WTC11 (cell line): ENCODE results near the gene PDE11A. TPM values are rescaled to one million over a fixed set of nuclear protein-coding genes. Genes with fewer than 3 reads are reported as not detected.

Source experiments
- ATAC-seq: fragments of 200-7000 bp; cut with Tn5 transposase; 2 replicates; pipeline ENCODE4 v1.10.0; 2021; ENCODE audit warnings: mild to moderate bottlenecking, moderate library complexity
- CTCF ChIA-PET: fragments of 300-600 bp; sonication (Branson Sonifier 250); formaldehyde crosslinking; loops from one replicate; lab custom pipeline; 2021; ENCODE audit warnings: antibody characterized with exemption; lab: Charles Lee
- POLR2A ChIA-PET: fragments of 350-600 bp; sonication (Branson Sonifier 250); formaldehyde crosslinking; loops from one replicate; lab custom pipeline; 2021; ENCODE audit warnings: antibody characterized with exemption; lab: Charles Lee
- DNase-seq: peaks from one replicate; pipeline ENCODE4 v3.0.0; 2021; ENCODE audit warnings: low spot score
- H3K27ac Mint-ChIP-seq: 2 replicates; pipeline ENCODE4 v1.8.0; 2021; ENCODE audit warnings: mixed read lengths
- H3K27me3 Mint-ChIP-seq: 2 replicates; pipeline ENCODE4 v1.8.0; 2021; ENCODE audit warnings: low read depth, mild to moderate bottlenecking, moderate library complexity, mixed read lengths
- H3K36me3 Mint-ChIP-seq: 2 replicates; pipeline ENCODE4 v1.8.0; 2021; ENCODE audit warnings: mixed read lengths
- H3K4me1 Mint-ChIP-seq: 2 replicates; pipeline ENCODE4 v1.8.0; 2022; ENCODE audit warnings: mixed read lengths
- H3K4me3 Mint-ChIP-seq: 2 replicates; pipeline ENCODE4 v1.8.0; 2021; ENCODE audit warnings: mild to moderate bottlenecking, moderate library complexity, mixed read lengths
- H3K9me3 Mint-ChIP-seq: 2 replicates; pipeline ENCODE4 v1.8.0; 2021; ENCODE audit warnings: mixed read lengths
- ELF4 ChIP-seq: sonication (generic); formaldehyde crosslinking; IDR thresholded peaks from 2 replicates; pipeline ENCODE4 v1.8.1; 2022; ENCODE audit warnings: low read depth, mild to moderate bottlenecking, moderate library complexity, missing genetic modification reagents
- ERG ChIP-seq: fragments of 250-450 bp; sonication (Bioruptor Pico); IDR thresholded peaks from 2 replicates; pipeline ENCODE4 v1.8.0; 2021; ENCODE audit warnings: mild to moderate bottlenecking
- FOXP4 ChIP-seq: sonication (generic); formaldehyde crosslinking; IDR thresholded peaks from 2 replicates; pipeline ENCODE4 v1.8.0; 2022; ENCODE audit warnings: mild to moderate bottlenecking, missing genetic modification reagents
- GABPB1 ChIP-seq: sonication (generic); formaldehyde crosslinking; IDR thresholded peaks from 2 replicates; pipeline ENCODE4 v1.8.1; 2023; ENCODE audit warnings: mild to moderate bottlenecking, missing genetic modification reagents
- GTF2I ChIP-seq: fragments of 250-450 bp; sonication (Bioruptor Pico); conservative IDR thresholded peaks from 2 replicates; pipeline ENCODE4 v1.4.0; 2021; ENCODE audit warnings: mild to moderate bottlenecking
- IRF2 ChIP-seq: sonication (generic); formaldehyde crosslinking; IDR thresholded peaks from 2 replicates; pipeline ENCODE4 v1.8.0; 2022; ENCODE audit warnings: low read depth, missing genetic modification reagents, borderline replicate concordance
- JAZF1 ChIP-seq: fragments of 250-450 bp; sonication (Bioruptor Pico); IDR thresholded peaks from 2 replicates; pipeline ENCODE4 v1.9.0; 2021; ENCODE audit warnings: moderate library complexity, mild to moderate bottlenecking, inconsistent platforms
- MAX ChIP-seq: sonication (generic); formaldehyde crosslinking; IDR thresholded peaks from 2 replicates; pipeline ENCODE4 v1.8.0; 2022; ENCODE audit warnings: mild to moderate bottlenecking, missing genetic modification reagents
- NFYB ChIP-seq: sonication (generic); formaldehyde crosslinking; conservative IDR thresholded peaks from 2 replicates; pipeline ENCODE4 v1.8.0; 2022; ENCODE audit warnings: low read depth, missing genetic modification reagents
- NR1H2 ChIP-seq: sonication (generic); formaldehyde crosslinking; IDR thresholded peaks from 2 replicates; pipeline ENCODE4 v1.9.0; 2021; ENCODE audit warnings: mild to moderate bottlenecking, moderate library complexity, missing genetic modification reagents
- OVOL2 ChIP-seq: fragments of 250-450 bp; sonication (Bioruptor Pico); IDR thresholded peaks from 2 replicates; pipeline ENCODE4 v1.9.0; 2021; ENCODE audit warnings: mild to moderate bottlenecking, borderline replicate concordance
- PRRX2 ChIP-seq: fragments of 250-450 bp; sonication (Bioruptor Pico); IDR thresholded peaks from 2 replicates; pipeline ENCODE4 v1.8.0; 2021; ENCODE audit warnings: mild to moderate bottlenecking
- TCF7 ChIP-seq: sonication (generic); formaldehyde crosslinking; IDR thresholded peaks from 2 replicates; pipeline ENCODE4 v1.8.0; 2022; ENCODE audit warnings: mild to moderate bottlenecking, low read depth, missing genetic modification reagents, moderate library complexity
- ZBTB21 ChIP-seq: sonication (generic); formaldehyde crosslinking; IDR thresholded peaks from 2 replicates; pipeline ENCODE4 v1.8.1; 2023; ENCODE audit warnings: mild to moderate bottlenecking, missing genetic modification reagents, borderline replicate concordance
- ZNF121 ChIP-seq: sonication (generic); formaldehyde crosslinking; IDR thresholded peaks from 2 replicates; pipeline ENCODE4 v1.8.0; 2023; ENCODE audit warnings: missing genetic modification reagents
- ZNF219 ChIP-seq: sonication (generic); formaldehyde crosslinking; IDR thresholded peaks from 2 replicates; pipeline ENCODE4 v1.8.0; 2023; ENCODE audit warnings: missing genetic modification reagents, mild to moderate bottlenecking, borderline replicate concordance
- ZNF416 ChIP-seq: fragments of 250-450 bp; sonication (Bioruptor Pico); IDR thresholded peaks from 2 replicates; pipeline ENCODE4 v1.9.0; 2021; ENCODE audit warnings: mild to moderate bottlenecking, inconsistent platforms
- ZNF532 ChIP-seq: fragments of 250-450 bp; sonication (Bioruptor Pico); IDR thresholded peaks from 2 replicates; pipeline ENCODE4 v1.9.0; 2021; ENCODE audit warnings: mild to moderate bottlenecking, borderline replicate concordance
- total RNA-seq: library from RNA; stranded (reverse); gene quantifications from 3 replicates; pipeline ENCODE4 v1.2.3, GENCODE V29; 2021
- TF ChIP-seq, protein P1 (sequence below): sonication (generic); formaldehyde crosslinking; IDR thresholded peaks from 2 replicates; pipeline ENCODE4 v1.8.1; 2023; ENCODE audit warnings: mild to moderate bottlenecking, missing genetic modification reagents, borderline replicate concordance
- TF ChIP-seq, protein P2 (sequence below): sonication (generic); formaldehyde crosslinking; conservative IDR thresholded peaks from 2 replicates; pipeline ENCODE4 v1.8.1; 2022; ENCODE audit warnings: mild to moderate bottlenecking, missing genetic modification reagents
- TF ChIP-seq, protein P3 (sequence below): sonication (generic); formaldehyde crosslinking; IDR thresholded peaks from 2 replicates; pipeline ENCODE4 v1.8.1; 2022; ENCODE audit warnings: low read depth, missing genetic modification reagents, borderline replicate concordance

The PDE11A gene
- total RNA-seq, 1 experiment from 2014 or later = 0.13 TPM

DNA sequence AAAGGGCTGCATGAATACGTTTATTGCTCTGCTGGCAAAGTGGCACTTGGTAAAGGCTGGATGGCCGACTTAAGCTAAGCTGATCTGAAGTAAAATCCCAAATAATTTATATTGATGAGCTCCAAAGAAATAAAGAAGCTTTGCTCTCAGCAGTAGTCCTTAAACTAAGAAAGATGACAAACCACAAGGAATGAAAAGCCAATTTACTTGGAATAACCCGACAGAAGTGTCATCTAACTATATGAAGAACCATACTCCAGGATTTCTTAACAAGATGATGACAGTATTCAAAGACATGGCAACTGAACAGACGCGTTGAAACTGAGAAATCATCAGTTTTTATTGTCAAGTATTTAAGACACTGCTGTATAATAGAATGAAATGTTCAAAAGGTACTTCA is 294.1 kb downstream of the PDE11A start:
- ChIA-PET POLR2A (no interaction called here), CTCF (no interaction called here)
- ATAC-seq (no peak), DNase-seq (no peak)
- no peak overlapping the region for H3K27ac Mint-ChIP-seq
- H3K27me3 Mint-ChIP-seq = no peaks in the 10 kb centered on the region; the same call in 1 of the 2 replicates
- no peaks in the 10 kb centered on the region for H3K4me1 Mint-ChIP-seq
- no peaks in the 10 kb centered on the region for H3K9me3 Mint-ChIP-seq
- TF ChIP-seq, protein P1, sequence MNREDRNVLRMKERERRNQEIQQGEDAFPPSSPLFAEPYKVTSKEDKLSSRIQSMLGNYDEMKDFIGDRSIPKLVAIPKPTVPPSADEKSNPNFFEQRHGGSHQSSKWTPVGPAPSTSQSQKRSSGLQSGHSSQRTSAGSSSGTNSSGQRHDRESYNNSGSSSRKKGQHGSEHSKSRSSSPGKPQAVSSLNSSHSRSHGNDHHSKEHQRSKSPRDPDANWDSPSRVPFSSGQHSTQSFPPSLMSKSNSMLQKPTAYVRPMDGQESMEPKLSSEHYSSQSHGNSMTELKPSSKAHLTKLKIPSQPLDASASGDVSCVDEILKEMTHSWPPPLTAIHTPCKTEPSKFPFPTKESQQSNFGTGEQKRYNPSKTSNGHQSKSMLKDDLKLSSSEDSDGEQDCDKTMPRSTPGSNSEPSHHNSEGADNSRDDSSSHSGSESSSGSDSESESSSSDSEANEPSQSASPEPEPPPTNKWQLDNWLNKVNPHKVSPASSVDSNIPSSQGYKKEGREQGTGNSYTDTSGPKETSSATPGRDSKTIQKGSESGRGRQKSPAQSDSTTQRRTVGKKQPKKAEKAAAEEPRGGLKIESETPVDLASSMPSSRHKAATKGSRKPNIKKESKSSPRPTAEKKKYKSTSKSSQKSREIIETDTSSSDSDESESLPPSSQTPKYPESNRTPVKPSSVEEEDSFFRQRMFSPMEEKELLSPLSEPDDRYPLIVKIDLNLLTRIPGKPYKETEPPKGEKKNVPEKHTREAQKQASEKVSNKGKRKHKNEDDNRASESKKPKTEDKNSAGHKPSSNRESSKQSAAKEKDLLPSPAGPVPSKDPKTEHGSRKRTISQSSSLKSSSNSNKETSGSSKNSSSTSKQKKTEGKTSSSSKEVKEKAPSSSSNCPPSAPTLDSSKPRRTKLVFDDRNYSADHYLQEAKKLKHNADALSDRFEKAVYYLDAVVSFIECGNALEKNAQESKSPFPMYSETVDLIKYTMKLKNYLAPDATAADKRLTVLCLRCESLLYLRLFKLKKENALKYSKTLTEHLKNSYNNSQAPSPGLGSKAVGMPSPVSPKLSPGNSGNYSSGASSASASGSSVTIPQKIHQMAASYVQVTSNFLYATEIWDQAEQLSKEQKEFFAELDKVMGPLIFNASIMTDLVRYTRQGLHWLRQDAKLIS (CRISPR knock-in tag) = no peak
- TF ChIP-seq ZNF121 (CRISPR knock-in tag) = no peak
- no peak for TF ChIP-seq MAX (CRISPR knock-in tag)
- TF ChIP-seq, protein P2, sequence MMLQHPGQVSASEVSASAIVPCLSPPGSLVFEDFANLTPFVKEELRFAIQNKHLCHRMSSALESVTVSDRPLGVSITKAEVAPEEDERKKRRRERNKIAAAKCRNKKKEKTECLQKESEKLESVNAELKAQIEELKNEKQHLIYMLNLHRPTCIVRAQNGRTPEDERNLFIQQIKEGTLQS = no peak
- no peak for TF ChIP-seq NFYB (CRISPR knock-in tag)
- no peak for TF ChIP-seq ZBTB21 (CRISPR knock-in tag)
- no peak for TF ChIP-seq JAZF1 (CRISPR knock-in tag)
- TF ChIP-seq GTF2I (CRISPR knock-in tag) = no peak
- TF ChIP-seq IRF2 (CRISPR knock-in tag) = no peak
- TF ChIP-seq ZNF219 = no peak
- no peak for TF ChIP-seq ERG (CRISPR knock-in tag)
- no peak for TF ChIP-seq GABPB1 (CRISPR knock-in tag)
- no peak for TF ChIP-seq ELF4 (CRISPR knock-in tag)
- TF ChIP-seq ZNF416 (CRISPR knock-in tag) = no peak
- TF ChIP-seq TCF7 (CRISPR knock-in tag) = no peak
- TF ChIP-seq FOXP4 (CRISPR knock-in tag) = no peak
- no peak for TF ChIP-seq PRRX2 (CRISPR knock-in tag)
- no peak for TF ChIP-seq OVOL2 (CRISPR knock-in tag)
- no peak for TF ChIP-seq NR1H2 (CRISPR knock-in tag)
- no peaks in the 10 kb centered on the region for H3K36me3 Mint-ChIP-seq
- H3K4me3 Mint-ChIP-seq = no peak overlapping the region

GRCh38 chr2:177772529-177772928 is 300.0 kb downstream of the PDE11A start:
- no peaks in the 10 kb centered on the region for H3K9me3 Mint-ChIP-seq
- peaks cover 2% of the 10 kb centered on the region for H3K27me3 Mint-ChIP-seq
- POLR2A ChIA-PET = interaction anchor here (0.7 kb wide), 1 partner anchor 527 kb away, joined by 3 read pairs; no protein-coding TSS in a partner anchor
- no peak overlapping the region for H3K27ac Mint-ChIP-seq
- peaks cover 3% of the 10 kb centered on the region; the same call in 1 of the 2 replicates for H3K4me1 Mint-ChIP-seq
- CTCF ChIA-PET = interaction anchor here (0.6 to 2.6 kb wide), 22 partner anchors 8 to 642 kb away, joined by 3 to 17 read pairs (median 3); no protein-coding TSS in a partner anchor
- no peak for DNase-seq
- H3K4me3 Mint-ChIP-seq = no peak overlapping the region
- no peaks in the 10 kb centered on the region for H3K36me3 Mint-ChIP-seq
- ATAC-seq = no peak
- TF ChIP-seq, protein P3, sequence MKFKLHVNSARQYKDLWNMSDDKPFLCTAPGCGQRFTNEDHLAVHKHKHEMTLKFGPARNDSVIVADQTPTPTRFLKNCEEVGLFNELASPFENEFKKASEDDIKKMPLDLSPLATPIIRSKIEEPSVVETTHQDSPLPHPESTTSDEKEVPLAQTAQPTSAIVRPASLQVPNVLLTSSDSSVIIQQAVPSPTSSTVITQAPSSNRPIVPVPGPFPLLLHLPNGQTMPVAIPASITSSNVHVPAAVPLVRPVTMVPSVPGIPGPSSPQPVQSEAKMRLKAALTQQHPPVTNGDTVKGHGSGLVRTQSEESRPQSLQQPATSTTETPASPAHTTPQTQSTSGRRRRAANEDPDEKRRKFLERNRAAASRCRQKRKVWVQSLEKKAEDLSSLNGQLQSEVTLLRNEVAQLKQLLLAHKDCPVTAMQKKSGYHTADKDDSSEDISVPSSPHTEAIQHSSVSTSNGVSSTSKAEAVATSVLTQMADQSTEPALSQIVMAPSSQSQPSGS = no peak
- TF ChIP-seq ZNF121 (CRISPR knock-in tag) (no peak), ZNF532 (CRISPR knock-in tag) (no peak)
